Natural killer cell (primary cell): ENCODE measurements around the gene CROCC. TPM values are rescaled to one million over a fixed set of nuclear protein-coding genes. Genes with fewer than 3 reads are reported as not detected.

Experiments
- ATAC-seq, 3 donors: fragments of 150-1000 bp in 2 of 3; fragments of 200-7000 bp in 1 of 3; cut with Tn5 transposase; 1 replicate in 1 of 3; 2 replicates in 2 of 3; pipeline ENCODE4 v1.10.0; 2021; ENCODE audit warnings: mild to moderate bottlenecking in 2 of 3, moderate library complexity in 2 of 3
- DNase-seq, 2 donors: peaks; one replicate each; pipeline versions ENCODE4 v3.0.0 to v3.0.0-alpha.2; 2013 to 2021; ENCODE audit warnings: mixed read lengths in 1 of 2
- H3K27ac ChIP-seq: one replicate; pipeline ENCODE4 v1.5.1; 2013; ENCODE audit warnings: mild to moderate bottlenecking, low read length
- H3K27me3 ChIP-seq: one replicate; pipeline ENCODE4 v1.6.1; 2013; ENCODE audit warnings: low read length; ENCODE audit not compliant: control insufficient read depth, insufficient read depth
- H3K36me3 ChIP-seq: one replicate; pipeline ENCODE4 v1.6.1; 2013; ENCODE audit warnings: low read length; ENCODE audit not compliant: control insufficient read depth, insufficient read depth
- H3K4me1 ChIP-seq: one replicate; pipeline ENCODE4 v1.6.1; 2013; ENCODE audit warnings: low read length; ENCODE audit not compliant: control insufficient read depth, insufficient read depth
- H3K4me3 ChIP-seq: one replicate; pipeline ENCODE4 v1.5.1; 2013; ENCODE audit warnings: low read length
- H3K9me3 ChIP-seq: one replicate; pipeline ENCODE4 v1.6.1; 2013; ENCODE audit warnings: low read length; ENCODE audit not compliant: control insufficient read depth, insufficient read depth
- H3K27ac Mint-ChIP-seq, 2 donors: one replicate each; pipeline ENCODE4 v1.8.0; 2022; ENCODE audit warnings: mild to moderate bottlenecking in 2 of 2, mixed read lengths in 2 of 2, moderate library complexity in 1 of 2
- H3K27me3 Mint-ChIP-seq, 2 donors: one replicate each; pipeline ENCODE4 v1.8.0; 2022; ENCODE audit warnings: low read depth in 2 of 2, mixed read lengths in 2 of 2
- H3K36me3 Mint-ChIP-seq: one replicate; pipeline ENCODE4 v1.8.0; 2022; ENCODE audit warnings: mixed read lengths
- H3K4me1 Mint-ChIP-seq, 2 donors: one replicate each; pipeline ENCODE4 v1.8.0; 2022; ENCODE audit warnings: mixed read lengths in 2 of 2
- H3K4me3 Mint-ChIP-seq: one replicate; pipeline ENCODE4 v1.8.0; 2022; ENCODE audit warnings: mild to moderate bottlenecking, moderate library complexity, mixed read lengths
- H3K9me3 Mint-ChIP-seq, 2 donors: one replicate each; pipeline ENCODE4 v1.8.0; 2022; ENCODE audit warnings: mixed read lengths in 2 of 2
- WGBS: methylation state at CpG from one replicate; pipeline ENCODE4 v1.1.7; 2013; ENCODE audit warnings: missing lambda C conversion rate; ENCODE audit not compliant: insufficient coverage; 5-methylcytosine and 5-hydroxymethylcytosine counted together
- intact Hi-C: fragments of 100-400 bp; cut with micrococcal nuclease; formaldehyde crosslinking; loops from one replicate; pipeline ENCODE4 v1.14.2; 2022
- total RNA-seq, 4 donors: library from RNA; stranded (reverse); fragments of 120-200 nt in 1 of 4; gene quantifications; one replicate each; pipeline versions ENCODE4 v1.2.3 to v1.2.4, GENCODE V29; 2013 to 2022
- TF ChIP-seq, protein P1 (sequence below): fragments of 200-600 bp; IDR thresholded peaks from one replicate; pipeline ENCODE4 v1.8.0; 2022; ENCODE audit warnings: antibody characterized with exemption

CROCC gene
- total RNA-seq, 3 donors from 2014 or later (not counting 1 experiment from before 2014, with no cell fraction given), result 51.7 to 62.9 (median 59.1) TPM

- ATAC-seq (no peak), DNase-seq (no peak)
- H3K36me3 ChIP-seq, result peaks cover 47% of the 10 kb centered on the region
- intact Hi-C loops, result no loop called here
- Mint-ChIP-seq H3K9me3 (no peaks in the 10 kb centered on the region), H3K27me3 (no peaks in the 10 kb centered on the region), H3K4me3 (no peak overlapping the region), H3K4me1 (no peaks in the 10 kb centered on the region), H3K27ac (no peak overlapping the region), H3K36me3 (peaks cover 7% of the 10 kb centered on the region)
- H3K4me1 ChIP-seq, result no peaks in the 10 kb centered on the region
- H3K27me3 ChIP-seq, result no peaks in the 10 kb centered on the region
- WGBS, result 95% methylated on average over 7 of the region's 8 CpGs
- no peaks in the 10 kb centered on the region for H3K9me3 ChIP-seq
- TF ChIP-seq, protein P1, sequence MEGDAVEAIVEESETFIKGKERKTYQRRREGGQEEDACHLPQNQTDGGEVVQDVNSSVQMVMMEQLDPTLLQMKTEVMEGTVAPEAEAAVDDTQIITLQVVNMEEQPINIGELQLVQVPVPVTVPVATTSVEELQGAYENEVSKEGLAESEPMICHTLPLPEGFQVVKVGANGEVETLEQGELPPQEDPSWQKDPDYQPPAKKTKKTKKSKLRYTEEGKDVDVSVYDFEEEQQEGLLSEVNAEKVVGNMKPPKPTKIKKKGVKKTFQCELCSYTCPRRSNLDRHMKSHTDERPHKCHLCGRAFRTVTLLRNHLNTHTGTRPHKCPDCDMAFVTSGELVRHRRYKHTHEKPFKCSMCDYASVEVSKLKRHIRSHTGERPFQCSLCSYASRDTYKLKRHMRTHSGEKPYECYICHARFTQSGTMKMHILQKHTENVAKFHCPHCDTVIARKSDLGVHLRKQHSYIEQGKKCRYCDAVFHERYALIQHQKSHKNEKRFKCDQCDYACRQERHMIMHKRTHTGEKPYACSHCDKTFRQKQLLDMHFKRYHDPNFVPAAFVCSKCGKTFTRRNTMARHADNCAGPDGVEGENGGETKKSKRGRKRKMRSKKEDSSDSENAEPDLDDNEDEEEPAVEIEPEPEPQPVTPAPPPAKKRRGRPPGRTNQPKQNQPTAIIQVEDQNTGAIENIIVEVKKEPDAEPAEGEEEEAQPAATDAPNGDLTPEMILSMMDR, result no peak
- no peak overlapping the region for H3K4me3 ChIP-seq
- no peak overlapping the region for H3K27ac ChIP-seq
Measured at GRCh38 chr1:16999863-17000262, 78.1 kb downstream of the CROCC start.

- no peaks in the 10 kb centered on the region for H3K27me3 Mint-ChIP-seq
- H3K4me1 Mint-ChIP-seq, result no peaks in the 10 kb centered on the region
Measured at GRCh38 chr1:17001760-17002523, 80.2 kb downstream of the CROCC start.

DNA sequence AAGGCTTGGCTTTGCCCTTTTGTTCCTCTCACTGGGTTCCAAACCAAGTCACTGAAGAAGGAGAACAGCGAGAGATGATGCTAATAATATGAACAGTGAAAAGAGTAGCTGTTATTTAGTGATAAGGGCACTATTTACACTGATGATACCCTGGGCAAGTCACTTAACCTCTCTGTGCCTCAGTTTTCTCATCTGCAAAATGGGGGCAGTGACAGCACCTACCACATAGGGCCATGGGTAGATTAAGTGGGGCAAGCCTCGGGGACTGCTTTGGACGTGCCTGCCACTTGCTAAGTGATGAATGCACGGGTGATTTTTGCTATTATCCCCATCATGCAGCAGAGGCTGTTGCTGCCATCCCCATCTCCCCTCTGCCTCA is 80.8 kb downstream of the CROCC start:
- Histone ChIP-seq H3K4me1 (no peaks in the 10 kb centered on the region), H3K27ac (no peak overlapping the region), H3K36me3 (peaks cover 43% of the 10 kb centered on the region), H3K9me3 (no peaks in the 10 kb centered on the region), H3K4me3 (no peak overlapping the region), H3K27me3 (no peaks in the 10 kb centered on the region)
- no peak overlapping the region for H3K4me3 Mint-ChIP-seq
- no peaks in the 10 kb centered on the region for H3K4me1 Mint-ChIP-seq
- no peak for DNase-seq
- H3K27ac Mint-ChIP-seq, result no peak overlapping the region
- TF ChIP-seq, protein P1, result no peak
- WGBS, result 94% methylated on average over 4 of the region's 4 CpGs
- intact Hi-C loops, result no loop called here
- no peaks in the 10 kb centered on the region for H3K9me3 Mint-ChIP-seq
- H3K27me3 Mint-ChIP-seq, result no peaks in the 10 kb centered on the region
- peaks cover 7% of the 10 kb centered on the region for H3K36me3 Mint-ChIP-seq
- ATAC-seq, result no peak

More at GRCh38 chr1:17001760-17002523, 80.2 kb downstream of the CROCC start:
- DNase-seq (no peak), ATAC-seq (no peak)
- Histone ChIP-seq H3K27ac (no peak overlapping the region), H3K4me3 (no peak overlapping the region), H3K36me3 (peaks cover 43% of the 10 kb centered on the region), H3K4me1 (no peaks in the 10 kb centered on the region), H3K27me3 (no peaks in the 10 kb centered on the region), H3K9me3 (no peaks in the 10 kb centered on the region)
- intact Hi-C loops, result no loop called here
- no peak overlapping the region for H3K27ac Mint-ChIP-seq
- H3K36me3 Mint-ChIP-seq, result peaks cover 7% of the 10 kb centered on the region
- no peaks in the 10 kb centered on the region for H3K9me3 Mint-ChIP-seq
- TF ChIP-seq, protein P1, result no peak
- no peak overlapping the region for H3K4me3 Mint-ChIP-seq
- WGBS, result 95% methylated on average over 19 of the region's 19 CpGs
